ENCODE data around the gene HS3ST3A1.
"Not testable (repeated sequence)": the region's sequence is repeated elsewhere in the genome, so short reads cannot be mapped to it uniquely, and the experiment has no call there.

HS3ST3A1 gene

GRCh38 chr17:13575922-13576419, 25.8 kb downstream of the HS3ST3A1 start:
- DNase-seq (ENCODE audit: low spot score), result no peak

- DNase-seq (ENCODE audit: low spot score), result no peak
Measured at GRCh38 chr17:13575466-13575865, 26.3 kb downstream of the HS3ST3A1 start.

GRCh38 chr17:13572581-13572980, 29.1 kb downstream of the HS3ST3A1 start:
- DNase-seq (ENCODE audit: low spot score), result no peak

GRCh38 chr17:13569398-13570123, 32.2 kb downstream of the HS3ST3A1 start:
- no peak for DNase-seq (ENCODE audit: low spot score)

GRCh38 chr17:13568582-13569397, 32.9 kb downstream of the HS3ST3A1 start:
- no peak for DNase-seq (ENCODE audit: low spot score)

- no peak for DNase-seq (ENCODE audit: low spot score)
Measured at GRCh38 chr17:13563866-13564265, 37.9 kb downstream of the HS3ST3A1 start.

- no peak for DNase-seq (ENCODE audit: low spot score)
Measured at GRCh38 chr17:13562271-13562800, 39.4 kb downstream of the HS3ST3A1 start.

GRCh38 chr17:13561606-13562270, 40.0 kb downstream of the HS3ST3A1 start:
- no peak for DNase-seq (ENCODE audit: low spot score)

GRCh38 chr17:13560935-13561334, 40.8 kb downstream of the HS3ST3A1 start:
- DNase-seq (ENCODE audit: low spot score), result no peak

GRCh38 chr17:13558588-13558987, 43.1 kb downstream of the HS3ST3A1 start:
- no peak for DNase-seq (ENCODE audit: low spot score)

- no peak for DNase-seq (ENCODE audit: low spot score)
Measured at GRCh38 chr17:13557077-13557476, 44.7 kb downstream of the HS3ST3A1 start.

- no peak for DNase-seq (ENCODE audit: low spot score)
Measured at GRCh38 chr17:13554231-13554630, 47.5 kb downstream of the HS3ST3A1 start.

GRCh38 chr17:13550291-13550690, 51.4 kb downstream of the HS3ST3A1 start:
- no peak for DNase-seq (ENCODE audit: low spot score)

GRCh38 chr17:13548576-13548975, 53.2 kb downstream of the HS3ST3A1 start:
- not testable (repeated sequence) for DNase-seq (ENCODE audit: low spot score)

GRCh38 chr17:13546851-13547250, 54.9 kb downstream of the HS3ST3A1 start:
- DNase-seq (ENCODE audit: low spot score), result no peak

- DNase-seq (ENCODE audit: low spot score), result no peak
Measured at GRCh38 chr17:13545941-13546340, 55.8 kb downstream of the HS3ST3A1 start.

GRCh38 chr17:13544765-13545164, 57.0 kb downstream of the HS3ST3A1 start:
- no peak for DNase-seq (ENCODE audit: low spot score)

- no peak for DNase-seq (ENCODE audit: low spot score)
Measured at GRCh38 chr17:13544292-13544691, 57.4 kb downstream of the HS3ST3A1 start.

GRCh38 chr17:13542636-13543035, 59.1 kb downstream of the HS3ST3A1 start:
- DNase-seq (ENCODE audit: low spot score), result no peak

- no peak for DNase-seq (ENCODE audit: low spot score)
Measured at GRCh38 chr17:13541032-13541480, 60.7 kb downstream of the HS3ST3A1 start.

GRCh38 chr17:13540546-13540945, 61.2 kb downstream of the HS3ST3A1 start:
- no peak for DNase-seq (ENCODE audit: low spot score)

- no peak for DNase-seq (ENCODE audit: low spot score)
Measured at GRCh38 chr17:13539421-13539820, 62.3 kb downstream of the HS3ST3A1 start.
